Measurements from ENCODE around the gene ASPG.

Gene ASPG

GRCh38 chr14:104105071-104105821 lies 19.7 kb downstream of the ASPG start:
- DNase-seq (ENCODE audit: low spot score) = no peak

- no peak for DNase-seq (ENCODE audit: low spot score)
Measured at GRCh38 chr14:104105822-104106470, 20.4 kb downstream of the ASPG start.

GRCh38 chr14:104106471-104106991 lies 21.0 kb downstream of the ASPG start:
- DNase-seq (ENCODE audit: low spot score) = no peak

- DNase-seq (ENCODE audit: low spot score) = no peak
Measured at GRCh38 chr14:104107101-104107581, 21.6 kb downstream of the ASPG start.

GRCh38 chr14:104107611-104108569 lies 22.4 kb downstream of the ASPG start:
- no peak for DNase-seq (ENCODE audit: low spot score)

- no peak for DNase-seq (ENCODE audit: low spot score)
Measured at GRCh38 chr14:104108570-104109541, 23.4 kb downstream of the ASPG start.

- no peak for DNase-seq (ENCODE audit: low spot score)
Measured at GRCh38 chr14:104109731-104110361, 24.3 kb downstream of the ASPG start.

- no peak for DNase-seq (ENCODE audit: low spot score)
Measured at GRCh38 chr14:104110491-104111209, 25.1 kb downstream of the ASPG start.

GRCh38 chr14:104111301-104112112 lies 26.0 kb downstream of the ASPG start:
- no peak for DNase-seq (ENCODE audit: low spot score)

GRCh38 chr14:104112113-104112505 lies 26.6 kb downstream of the ASPG start:
- no peak for DNase-seq (ENCODE audit: low spot score)

GRCh38 chr14:104112609-104113571 lies 27.4 kb downstream of the ASPG start:
- DNase-seq (ENCODE audit: low spot score) = no peak

- DNase-seq (ENCODE audit: low spot score) = no peak
Measured at GRCh38 chr14:104113631-104114420, 28.3 kb downstream of the ASPG start.

- no peak for DNase-seq (ENCODE audit: low spot score)
Measured at GRCh38 chr14:104114421-104115130, 29.1 kb downstream of the ASPG start.

- DNase-seq (ENCODE audit: low spot score) = no peak
Measured at GRCh38 chr14:104115131-104115600, 29.7 kb downstream of the ASPG start.

- DNase-seq (ENCODE audit: low spot score) = no peak
Measured at GRCh38 chr14:104115691-104116287, 30.3 kb downstream of the ASPG start.
